SK-N-DZ (cell line): Measurements from ENCODE around the gene RAB1B. TPM values are rescaled to one million over a fixed set of nuclear protein-coding genes. Genes with fewer than 3 reads are reported as not detected.

Experiments used
- DNase-seq: peaks from one replicate; pipeline ENCODE4 v3.0.0-alpha.2; 2015; ENCODE audit warnings: low spot score
- polyA plus RNA-seq, 2 experiments: library from polyadenylated mRNA; depleted of rRNA; stranded (reverse); fragments of >200 nt; gene quantifications; 2 replicates each; pipeline ENCODE4 v1.2.3, GENCODE V29; 2014

The RAB1B gene
- 87.5 and 106 TPM in 2 replicates for polyA plus RNA-seq (2014; cell fraction: cytosol; rRNA removed)
- polyA plus RNA-seq (2014; cell fraction: nucleus; rRNA removed) = 43.1 and 43.3 TPM in 2 replicates

DNA sequence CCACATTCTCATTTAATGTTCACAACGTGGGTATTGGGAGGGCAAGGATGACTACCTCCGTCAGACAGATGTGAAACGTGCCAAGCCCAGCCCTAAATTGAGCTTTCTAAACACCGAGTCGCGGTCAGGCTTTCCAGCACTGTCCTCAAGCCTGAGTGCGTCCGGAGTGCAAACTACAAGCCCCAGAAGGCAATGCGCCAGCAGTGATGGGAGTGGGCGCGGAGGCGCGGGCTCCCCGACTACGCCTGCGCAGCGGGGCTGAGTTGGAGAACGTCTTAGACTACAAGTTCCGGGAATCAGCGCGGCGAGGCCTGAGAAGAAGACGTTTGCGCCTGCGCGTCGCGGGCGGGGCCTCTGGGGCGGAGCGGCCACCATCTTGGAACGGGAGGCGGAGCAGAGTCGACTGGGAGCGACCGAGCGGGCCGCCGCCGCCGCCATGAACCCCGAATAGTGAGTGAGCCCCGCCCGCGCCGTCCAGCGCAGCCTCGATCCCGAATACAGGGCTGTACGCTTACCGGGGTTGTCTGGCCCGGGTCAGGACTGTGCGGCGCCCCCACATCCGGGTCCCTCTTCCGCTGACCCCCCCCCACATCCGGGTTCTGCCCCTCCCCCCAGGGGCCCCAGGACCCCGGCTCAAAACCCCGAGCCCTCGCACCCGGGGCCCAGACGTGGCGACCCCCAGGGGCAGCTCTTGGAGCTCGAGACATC, at the start of gene RAB1B:
RAB1B (plus strand) TSS at position 396 of the 708 bp plus-strand sequence; CDS start at position 437, 41 bp downstream.
- DNase-seq = peak; percentile 99

DNA sequence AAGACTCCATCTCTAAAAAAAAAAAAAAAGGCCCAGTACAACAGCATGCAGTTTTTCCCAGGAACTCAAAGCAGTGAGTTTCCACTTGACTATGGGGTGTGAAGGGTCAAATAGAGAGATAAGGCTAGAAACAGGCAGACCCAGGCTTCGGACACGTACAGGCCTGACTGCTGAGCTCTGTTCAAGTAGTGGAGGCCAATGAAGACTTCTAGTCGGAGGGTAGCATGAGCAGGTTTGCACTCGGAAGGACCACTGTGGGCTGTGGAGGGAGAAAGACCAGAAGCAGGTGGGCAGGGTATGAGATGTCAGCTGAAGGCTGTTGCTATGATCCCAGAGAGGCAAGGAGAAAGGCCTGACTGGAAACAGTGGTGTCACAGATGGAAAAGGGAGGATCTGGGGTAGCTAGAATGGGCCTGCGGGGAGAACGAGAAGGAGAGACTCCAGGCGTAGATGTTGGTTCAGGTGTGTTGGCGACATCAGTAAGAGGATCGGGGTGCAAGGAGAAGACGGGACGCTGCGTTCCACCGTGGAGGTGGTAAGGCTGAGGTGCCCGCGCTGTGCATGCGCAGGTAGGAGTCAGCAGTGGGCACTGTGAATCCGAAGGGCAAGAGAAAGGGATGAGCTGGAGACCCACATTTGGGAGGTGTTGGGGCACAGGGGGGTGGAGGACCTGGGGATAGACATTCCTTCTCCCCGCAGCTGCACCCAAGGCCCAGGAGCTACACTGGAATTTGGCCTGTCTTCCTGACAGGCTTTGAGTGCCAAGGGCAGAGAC, 49.4 kb upstream of the RAB1B start:
- no peak for DNase-seq

GRCh38 chr11:66219846-66220565, 48.4 kb upstream of the RAB1B start:
- DNase-seq = no peak

GRCh38 chr11:66220566-66220935, 47.9 kb upstream of the RAB1B start:
- no peak for DNase-seq

GRCh38 chr11:66221012-66221411, 47.4 kb upstream of the RAB1B start:
- no peak for DNase-seq

- DNase-seq = no peak
Observed at GRCh38 chr11:66221726-66222236, 46.7 kb upstream of the RAB1B start.

- peak; percentile 94 for DNase-seq
Observed at GRCh38 chr11:66222358-66223149, 45.9 kb upstream of the RAB1B start.

DNA sequence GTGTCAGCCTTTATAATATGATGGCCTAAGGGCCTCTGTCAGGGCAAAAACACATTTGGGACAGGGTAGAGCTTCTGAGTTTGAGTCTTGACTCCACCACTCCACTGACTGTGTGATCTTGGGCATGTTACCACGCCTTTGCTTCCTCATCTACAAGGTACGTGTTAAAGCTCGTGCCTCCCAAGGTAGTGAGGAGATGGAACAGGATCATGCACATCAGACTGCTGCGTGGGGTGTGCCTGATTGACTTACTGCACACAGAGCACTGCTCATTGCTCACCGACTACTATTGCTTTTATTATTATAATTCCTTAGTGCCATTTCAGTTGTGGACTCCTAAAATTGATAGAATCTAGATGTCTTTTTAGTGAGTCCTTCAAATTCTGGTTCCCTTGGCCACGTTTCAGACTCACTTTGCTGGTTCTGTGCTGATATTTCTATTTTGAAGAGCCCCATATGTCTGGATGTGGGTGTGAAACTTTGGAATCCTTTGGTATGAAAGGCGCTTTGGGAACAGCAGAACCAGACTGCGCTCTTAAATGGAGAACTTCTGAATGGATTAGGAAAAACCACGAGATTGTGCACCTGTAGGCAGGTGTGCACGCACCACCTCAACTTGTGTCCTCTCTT, 44.1 kb upstream of the RAB1B start:
- DNase-seq = no peak

GRCh38 chr11:66225066-66225465, 43.4 kb upstream of the RAB1B start:
- peak; percentile 54 for DNase-seq

GRCh38 chr11:66226101-66226500, 42.3 kb upstream of the RAB1B start:
- no peak for DNase-seq

- no peak for DNase-seq
Observed at GRCh38 chr11:66227700-66228099, 40.7 kb upstream of the RAB1B start.

- DNase-seq = no peak
Observed at GRCh38 chr11:66228521-66228920, 39.9 kb upstream of the RAB1B start.

DNA sequence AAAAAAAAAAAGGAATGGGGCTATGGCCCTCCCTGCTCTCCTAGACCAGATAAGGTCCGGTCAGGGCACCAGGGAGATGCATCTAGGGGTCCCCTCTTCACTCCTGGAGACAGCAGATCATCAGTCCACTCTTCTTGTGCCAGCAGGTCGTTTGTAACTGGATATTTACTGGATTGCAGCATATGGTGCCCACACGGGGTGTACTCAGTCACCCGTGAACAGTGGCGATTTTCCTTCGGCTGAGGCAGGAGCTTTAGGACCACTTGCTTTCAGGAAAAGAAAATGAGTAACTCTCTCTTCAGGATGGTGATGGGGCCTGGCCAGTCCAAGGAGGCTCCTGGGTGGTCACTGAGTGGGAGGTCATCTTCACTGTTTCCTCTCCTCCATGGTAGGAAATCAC, 38.3 kb upstream of the RAB1B start:
- DNase-seq = no peak

DNA sequence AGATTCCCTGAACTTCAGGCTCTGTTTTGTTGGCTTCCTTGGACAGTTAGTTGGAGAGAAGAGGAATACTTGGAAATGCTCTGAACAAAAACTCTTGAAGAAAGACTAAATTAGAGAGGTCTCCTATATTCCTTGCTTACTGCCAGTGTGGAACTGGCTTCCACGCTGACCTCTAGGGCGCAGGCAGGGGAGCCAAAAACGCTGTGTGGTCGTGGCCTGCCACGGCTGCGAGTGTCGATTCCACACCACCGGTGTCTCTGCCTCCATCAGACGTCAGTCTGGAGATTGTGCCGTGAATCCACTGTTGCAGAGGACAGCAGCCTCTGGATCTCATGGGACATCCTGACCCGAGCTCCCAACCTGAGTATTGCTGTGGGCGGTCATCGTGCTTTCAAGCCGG, 37.5 kb upstream of the RAB1B start:
- DNase-seq = no peak

DNA sequence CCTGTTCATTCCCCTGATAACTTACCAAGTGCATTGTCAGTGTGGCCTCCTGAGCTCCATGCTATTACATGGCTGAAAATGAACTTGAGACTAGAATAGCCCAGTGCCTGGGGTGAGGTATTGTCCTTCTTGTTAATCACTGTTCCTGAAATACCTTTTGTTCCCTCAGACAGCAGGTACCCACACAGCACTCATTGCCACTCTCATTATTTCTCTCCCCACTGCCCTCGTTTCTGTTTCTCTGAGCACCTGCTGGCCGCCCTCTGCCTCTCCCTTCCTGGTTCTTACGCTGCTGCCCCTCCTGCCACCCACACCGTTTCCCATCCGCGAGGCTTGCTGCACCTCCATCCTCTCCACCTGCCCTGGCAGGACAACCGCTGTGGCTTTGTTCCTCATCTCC, 36.9 kb upstream of the RAB1B start:
- DNase-seq = no peak

DNA sequence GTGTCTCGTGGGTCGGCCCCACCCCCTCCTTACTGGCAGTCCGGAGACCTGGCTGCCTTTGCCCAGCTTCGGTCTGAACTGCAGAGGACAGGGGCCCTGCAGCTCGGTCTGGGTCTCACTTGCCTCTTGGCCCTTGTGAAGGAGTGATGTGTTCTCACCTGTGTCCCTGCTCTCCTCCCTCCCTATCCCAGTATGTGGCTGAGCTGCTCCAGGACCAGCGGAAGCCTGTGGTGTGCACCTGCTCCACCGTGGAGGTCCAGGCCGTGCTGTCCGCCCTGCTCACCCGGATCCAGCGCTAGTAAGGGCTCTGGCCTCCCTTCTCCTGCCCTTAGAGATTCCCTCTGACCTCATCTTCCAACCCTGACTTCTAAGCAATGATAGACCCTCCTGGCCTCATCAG, 35.7 kb upstream of the RAB1B start:
- DNase-seq = no peak

DNA sequence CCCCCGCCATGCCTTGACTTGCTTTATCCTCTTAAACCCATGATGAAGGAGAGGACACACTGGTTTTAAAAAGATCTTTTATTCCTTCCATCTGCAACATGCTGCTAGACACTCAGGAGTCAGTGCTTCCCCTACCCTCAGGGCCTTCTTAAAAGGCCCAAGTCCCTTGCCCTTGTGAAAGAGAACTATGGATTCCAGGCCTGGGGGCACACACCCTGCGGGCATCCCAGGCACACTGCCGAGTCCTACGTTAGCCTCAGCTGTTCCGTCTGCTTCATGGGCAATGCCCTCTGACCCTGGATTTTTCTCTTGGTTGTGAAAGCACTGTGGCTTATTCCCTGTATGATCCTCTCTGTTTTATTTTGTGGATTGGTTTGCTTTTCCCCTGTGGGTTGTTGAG, 35.1 kb upstream of the RAB1B start:
- no peak for DNase-seq

DNA sequence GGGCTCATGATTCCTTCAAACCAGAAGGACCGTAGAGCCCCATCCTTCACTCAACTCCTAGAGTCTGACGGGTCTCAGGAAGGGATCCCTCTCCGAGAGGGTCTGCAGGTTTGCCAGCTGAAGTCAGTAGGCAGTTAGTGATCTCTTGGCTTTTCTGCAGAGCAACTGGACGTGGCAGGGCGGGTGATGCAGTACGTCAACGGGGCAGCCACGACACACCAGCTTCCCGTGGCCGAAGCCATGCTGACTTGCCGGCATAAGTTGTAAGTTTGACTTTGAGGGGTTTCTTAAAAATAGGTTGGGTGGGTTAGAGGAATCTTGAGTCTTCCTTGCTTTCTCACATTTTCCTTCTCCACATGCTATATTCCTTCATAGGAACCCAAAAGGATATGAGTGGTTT, 33.3 kb upstream of the RAB1B start:
- no peak for DNase-seq

DNA sequence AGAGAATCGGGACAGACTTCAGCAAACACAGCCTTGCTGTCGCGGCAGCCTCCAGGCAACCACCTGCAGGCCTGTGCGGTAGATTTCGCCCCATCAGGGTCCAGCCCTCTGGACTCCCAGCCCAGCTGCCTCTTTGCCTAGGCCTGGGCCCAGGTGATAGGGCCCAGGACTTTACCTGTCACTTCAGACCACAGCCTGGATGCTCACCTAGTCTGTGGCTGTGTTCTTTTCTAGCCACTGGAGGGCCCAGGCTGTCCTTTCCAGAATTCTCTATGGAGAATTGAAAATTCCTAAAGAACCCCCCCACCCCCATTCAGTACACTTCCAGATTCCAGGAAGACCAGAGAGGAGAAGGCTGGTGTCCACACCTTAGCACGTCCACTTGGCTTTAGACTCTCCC, 30.6 kb upstream of the RAB1B start:
- DNase-seq = no peak

GRCh38 chr11:66238786-66239413, 29.5 kb upstream of the RAB1B start:
- no peak for DNase-seq
